ENCODE measurements around the gene DIS3L2.

DIS3L2 gene

DNA sequence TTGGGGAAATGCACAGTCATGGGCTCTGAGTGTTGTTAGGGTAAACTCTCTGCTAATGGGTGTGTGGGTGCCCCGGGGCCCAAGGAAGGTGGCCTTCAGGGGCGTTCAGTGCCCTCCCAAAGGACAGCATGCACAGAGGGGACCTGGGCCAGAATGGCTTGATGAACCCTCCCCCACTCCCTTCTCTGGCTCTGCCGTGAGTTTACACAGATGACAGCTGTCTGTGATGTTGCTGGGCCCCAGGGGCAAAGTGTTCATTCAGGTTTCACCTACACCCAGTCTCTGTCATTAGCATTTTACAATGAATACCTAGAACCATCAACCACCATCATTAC is 38.5 kb upstream of the DIS3L2 start:
- Histone ChIP-seq H3K4me3 (ENCODE audit: low read length, poor library complexity, severe bottlenecking) (no peak overlapping the region), H3K9ac (ENCODE audit: low read depth, low read length, poor library complexity, severe bottlenecking) (no peak overlapping the region), H3K27me3 (ENCODE audit: insufficient read depth, low read length, poor library complexity, severe bottlenecking) (peaks cover 11% of the 10 kb centered on the region), H3F3A (ENCODE audit: low read depth) (no peaks in the 10 kb centered on the region), H3K79me2 (ENCODE audit: insufficient read depth, low read length) (no peaks in the 10 kb centered on the region), H4K20me1 (ENCODE audit: insufficient read depth, low read length, poor library complexity, severe bottlenecking) (no peaks in the 10 kb centered on the region), H3K4me2 (ENCODE audit: low read depth, low read length, poor library complexity, severe bottlenecking) (no peak overlapping the region), H3K9me3 (ENCODE audit: insufficient read depth, low read depth, low read length) (no peaks in the 10 kb centered on the region), H3K4me1 (ENCODE audit: insufficient read depth, low read length, poor library complexity, severe bottlenecking) (peaks cover 9% of the 10 kb centered on the region), H3K36me3 (ENCODE audit: insufficient read depth, low read length) (no peaks in the 10 kb centered on the region), H3K9me2 (replicated peaks; ENCODE audit: low read depth, low read length) (no peaks in the 10 kb centered on the region), H2AFZ (ENCODE audit: low read length) (no peak overlapping the region)
- no peak for TF ChIP-seq EZH2phosphoT487 (IDR thresholded peaks at IDR 0.05; ENCODE audit: borderline replicate concordance)
- TF ChIP-seq, protein P1, sequence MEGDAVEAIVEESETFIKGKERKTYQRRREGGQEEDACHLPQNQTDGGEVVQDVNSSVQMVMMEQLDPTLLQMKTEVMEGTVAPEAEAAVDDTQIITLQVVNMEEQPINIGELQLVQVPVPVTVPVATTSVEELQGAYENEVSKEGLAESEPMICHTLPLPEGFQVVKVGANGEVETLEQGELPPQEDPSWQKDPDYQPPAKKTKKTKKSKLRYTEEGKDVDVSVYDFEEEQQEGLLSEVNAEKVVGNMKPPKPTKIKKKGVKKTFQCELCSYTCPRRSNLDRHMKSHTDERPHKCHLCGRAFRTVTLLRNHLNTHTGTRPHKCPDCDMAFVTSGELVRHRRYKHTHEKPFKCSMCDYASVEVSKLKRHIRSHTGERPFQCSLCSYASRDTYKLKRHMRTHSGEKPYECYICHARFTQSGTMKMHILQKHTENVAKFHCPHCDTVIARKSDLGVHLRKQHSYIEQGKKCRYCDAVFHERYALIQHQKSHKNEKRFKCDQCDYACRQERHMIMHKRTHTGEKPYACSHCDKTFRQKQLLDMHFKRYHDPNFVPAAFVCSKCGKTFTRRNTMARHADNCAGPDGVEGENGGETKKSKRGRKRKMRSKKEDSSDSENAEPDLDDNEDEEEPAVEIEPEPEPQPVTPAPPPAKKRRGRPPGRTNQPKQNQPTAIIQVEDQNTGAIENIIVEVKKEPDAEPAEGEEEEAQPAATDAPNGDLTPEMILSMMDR (conservative IDR thresholded peaks at IDR 0.05; ENCODE audit: low read length): no peak

DNA sequence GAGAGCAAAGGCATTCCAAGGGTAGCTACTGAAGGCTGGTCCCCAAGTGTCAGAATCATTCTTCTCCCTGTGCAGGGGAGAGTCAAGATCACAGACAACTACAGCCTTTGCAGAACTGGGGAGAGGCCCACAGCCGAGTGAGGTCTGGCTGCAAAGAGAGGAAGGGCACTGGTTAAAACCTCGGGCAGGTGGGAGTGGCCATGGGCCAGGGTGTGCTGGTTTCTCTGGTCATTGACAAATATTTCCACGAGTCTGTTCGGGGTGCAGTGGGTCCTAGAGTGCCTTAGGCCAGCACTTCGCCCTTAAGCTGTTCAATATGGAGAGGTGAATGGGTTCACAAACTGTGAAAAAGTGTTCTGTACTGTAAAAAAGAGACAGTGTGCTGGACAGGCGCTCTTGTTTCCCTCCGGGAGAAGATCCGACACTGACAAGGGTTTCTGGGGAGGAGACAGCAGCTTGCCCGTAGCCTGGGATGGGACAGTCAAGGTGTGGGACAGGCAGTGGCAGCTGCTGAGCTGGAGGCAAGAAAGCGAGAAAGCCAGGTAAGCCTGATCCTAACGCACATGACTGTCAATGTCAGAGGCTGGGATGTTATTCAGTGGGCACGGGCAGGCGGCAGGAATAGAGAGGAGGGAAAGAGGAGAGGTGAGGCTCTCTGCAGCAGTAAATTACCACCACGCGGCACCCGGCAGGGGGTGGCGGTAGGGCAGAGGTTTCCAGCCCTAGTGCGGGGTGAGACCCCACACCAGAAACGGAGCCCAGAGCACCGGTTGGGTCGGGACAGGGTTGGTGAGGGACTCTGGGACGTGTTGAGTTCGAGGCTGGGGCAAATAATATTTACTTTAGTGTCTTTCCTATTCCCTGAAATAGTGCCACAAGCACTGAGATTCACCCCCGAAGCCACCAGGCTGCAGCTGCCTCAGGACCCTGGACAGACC is 37.3 kb upstream of the DIS3L2 start:
- Histone ChIP-seq H3K4me1 (ENCODE audit: insufficient read depth, low read length, poor library complexity, severe bottlenecking) (peaks cover 9% of the 10 kb centered on the region), H3K36me3 (ENCODE audit: insufficient read depth, low read length) (no peaks in the 10 kb centered on the region), H4K20me1 (ENCODE audit: insufficient read depth, low read length, poor library complexity, severe bottlenecking) (no peaks in the 10 kb centered on the region), H3K79me2 (ENCODE audit: insufficient read depth, low read length) (no peaks in the 10 kb centered on the region), H3K4me2 (ENCODE audit: low read depth, low read length, poor library complexity, severe bottlenecking) (no peak overlapping the region), H3K9me2 (replicated peaks; ENCODE audit: low read depth, low read length) (no peaks in the 10 kb centered on the region), H3K27me3 (ENCODE audit: insufficient read depth, low read length, poor library complexity, severe bottlenecking) (peaks cover 11% of the 10 kb centered on the region), H3K9ac (ENCODE audit: low read depth, low read length, poor library complexity, severe bottlenecking) (no peak overlapping the region), H3F3A (ENCODE audit: low read depth) (no peaks in the 10 kb centered on the region), H3K9me3 (ENCODE audit: insufficient read depth, low read depth, low read length) (no peaks in the 10 kb centered on the region), H3K4me3 (ENCODE audit: low read length, poor library complexity, severe bottlenecking) (no peak overlapping the region), H2AFZ (ENCODE audit: low read length) (no peak overlapping the region)
- TF ChIP-seq, protein P1 (conservative IDR thresholded peaks at IDR 0.05; ENCODE audit: low read length): no peak
- no peak for TF ChIP-seq EZH2phosphoT487 (IDR thresholded peaks at IDR 0.05; ENCODE audit: borderline replicate concordance)

DNA sequence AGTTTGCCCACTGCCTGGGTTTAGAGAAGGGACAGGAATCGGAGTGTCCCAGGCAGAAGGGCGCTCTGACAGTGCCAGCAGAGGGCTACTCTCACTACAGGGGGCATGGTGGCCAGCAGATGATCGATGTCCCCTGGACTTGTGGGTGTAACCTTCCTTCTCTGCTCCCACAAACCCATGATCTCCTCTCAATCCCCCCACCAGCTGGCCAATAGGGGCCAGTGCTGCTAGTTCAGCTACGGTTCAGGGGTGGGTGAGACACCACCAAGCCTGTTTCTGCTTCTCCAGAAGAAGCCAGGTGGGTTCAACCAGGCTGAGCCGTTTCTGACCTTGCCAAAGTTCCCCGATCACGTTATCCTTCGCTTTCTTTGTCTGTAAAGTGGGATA is 36.6 kb upstream of the DIS3L2 start:
- no peak overlapping the region for H2AFZ ChIP-seq (ENCODE audit: low read length)
- H3K9me3 ChIP-seq (ENCODE audit: insufficient read depth, low read depth, low read length): no peaks in the 10 kb centered on the region
- no peaks in the 10 kb centered on the region for H3K79me2 ChIP-seq (ENCODE audit: insufficient read depth, low read length)
- H3K36me3 ChIP-seq (ENCODE audit: insufficient read depth, low read length): no peaks in the 10 kb centered on the region
- H3F3A ChIP-seq (ENCODE audit: low read depth): no peaks in the 10 kb centered on the region
- H3K4me1 ChIP-seq (ENCODE audit: insufficient read depth, low read length, poor library complexity, severe bottlenecking): peaks cover 16% of the 10 kb centered on the region
- TF ChIP-seq EZH2phosphoT487 (IDR thresholded peaks at IDR 0.05; ENCODE audit: borderline replicate concordance): no peak
- TF ChIP-seq, protein P1 (conservative IDR thresholded peaks at IDR 0.05; ENCODE audit: low read length): no peak
- no peak overlapping the region for H3K4me3 ChIP-seq (ENCODE audit: low read length, poor library complexity, severe bottlenecking)
- no peak overlapping the region for H3K4me2 ChIP-seq (ENCODE audit: low read depth, low read length, poor library complexity, severe bottlenecking)
- no peaks in the 10 kb centered on the region for H3K9me2 ChIP-seq (replicated peaks; ENCODE audit: low read depth, low read length)
- H3K27me3 ChIP-seq (ENCODE audit: insufficient read depth, low read length, poor library complexity, severe bottlenecking): peaks cover 11% of the 10 kb centered on the region
- no peaks in the 10 kb centered on the region for H4K20me1 ChIP-seq (ENCODE audit: insufficient read depth, low read length, poor library complexity, severe bottlenecking)
- no peak overlapping the region for H3K9ac ChIP-seq (ENCODE audit: low read depth, low read length, poor library complexity, severe bottlenecking)
